ENCODE data around the gene HIVEP3.

- TF ChIP-seq CTCF (IDR thresholded peaks at IDR 0.05) (no peak), EZH2 (IDR thresholded peaks at IDR 0.05; ENCODE audit: borderline replicate concordance, insufficient read depth, low read depth, low read length, poor library complexity, severe bottlenecking) (no peak)
Observed at GRCh38 chr1:41560931-41561330, 357.8 kb downstream of the HIVEP3 start.
